ENCODE data around the gene AKAP8L. TPM values are rescaled to one million over a fixed set of nuclear protein-coding genes. Genes with fewer than 3 reads are reported as not detected.
"Not testable (repeated sequence)": the region's sequence is repeated elsewhere in the genome, so short reads cannot be mapped to it uniquely, and the experiment has no call there.

AKAP8L gene
- total and polyA plus RNA-seq, 2 of the 8 experiments (the other 6 are each of a cell fraction or from before 2014, with no cell fraction given): 75.1 to 138 TPM

DNA sequence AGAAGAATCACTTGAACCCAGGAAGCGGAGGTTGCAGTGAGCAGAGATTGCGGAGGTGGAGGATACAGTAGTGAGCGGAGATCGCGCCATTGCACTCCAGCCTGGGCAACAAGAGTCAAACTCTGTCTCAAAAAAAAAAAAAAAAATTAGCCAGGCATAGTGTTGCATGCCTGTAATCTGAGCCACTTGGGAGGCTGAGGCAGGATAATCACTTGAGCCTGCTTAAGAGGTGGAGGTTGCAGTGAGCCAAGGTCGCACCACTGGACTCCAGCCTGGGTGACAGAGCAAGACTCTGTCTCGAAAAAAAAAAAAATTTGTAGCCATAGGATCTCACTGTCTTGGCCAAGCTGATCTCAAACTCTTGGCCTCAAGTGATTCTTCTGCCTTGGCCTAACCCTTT lies 82.8 kb downstream of the AKAP8L start:
- not testable (repeated sequence) for H3K27ac ChIP-seq (ENCODE audit: low read depth, low read length); H3K18ac ChIP-seq (ENCODE audit: extremely low read depth, low read length); H4K91ac ChIP-seq (replicated peaks; ENCODE audit: insufficient read length, low read length); H2BK12ac ChIP-seq (ENCODE audit: low read depth, low read length); FAIRE-seq; H3K27me3 ChIP-seq (replicated peaks in 1 of 4; ENCODE audit: control insufficient read depth in 3 of 4, extremely low read depth in 1 of 4, insufficient read depth in 3 of 4, low read length in 3 of 4); H4K5ac ChIP-seq (ENCODE audit: insufficient read length, low read depth, low read length); H2BK20ac ChIP-seq (ENCODE audit: low read length); H3K23me2 ChIP-seq (ENCODE audit: low read depth, low read length); H4K8ac ChIP-seq (ENCODE audit: extremely low read depth, insufficient read depth, low read length); H2BK15ac ChIP-seq (ENCODE audit: low read length); H2AFZ ChIP-seq (ENCODE audit: low read length); H3K4me1 ChIP-seq (replicated peaks in 1 of 4; ENCODE audit: control insufficient read depth in 3 of 4, insufficient read depth in 4 of 4, low read length in 3 of 4); H2BK120ac ChIP-seq (replicated peaks; ENCODE audit: low read depth, low read length); H3K4ac ChIP-seq (replicated peaks; ENCODE audit: insufficient read length, low read depth, low read length); DNase-seq (ENCODE audit: low read depth in 1 of 2, low spot score in 2 of 2); H2AK5ac ChIP-seq (ENCODE audit: low read depth, low read length); H3K9ac ChIP-seq (replicated peaks in 1 of 4; ENCODE audit: extremely low read depth in 1 of 4, low read depth in 3 of 4, low read length in 3 of 4); H3K4me3 ChIP-seq (ENCODE audit: extremely low read depth in 1 of 4, insufficient read depth in 2 of 4, low read depth in 3 of 4, low read length in 4 of 4); H3K9me3 ChIP-seq (ENCODE audit: insufficient read depth in 2 of 2, low read depth in 1 of 2, low read length in 1 of 2); H3K14ac ChIP-seq (ENCODE audit: insufficient read length); H4K20me1 ChIP-seq (replicated peaks in 1 of 2; ENCODE audit: control insufficient read depth in 1 of 2, insufficient read depth in 2 of 2, low read length in 2 of 2); H3K56ac ChIP-seq (replicated peaks; ENCODE audit: insufficient read length, low read depth, low read length); H3K79me1 ChIP-seq (ENCODE audit: low read depth, low read length); H3K4me2 ChIP-seq (ENCODE audit: insufficient read depth in 1 of 2, low read depth in 2 of 2, low read length in 2 of 2); H2BK5ac ChIP-seq (ENCODE audit: low read depth, low read length); H3K23ac ChIP-seq (ENCODE audit: insufficient read length); H3K36me3 ChIP-seq (ENCODE audit: control insufficient read depth in 2 of 4, insufficient read depth in 4 of 4, low read length in 3 of 4)
- WGBS, 2 experiments (ENCODE audit: extremely low coverage in 1 of 2, insufficient coverage in 1 of 2, insufficient read length in 1 of 2, insufficient replicate concordance in 2 of 2, low coverage in 1 of 2, low lambda C conversion rate in 2 of 2, missing lambda C conversion rate in 1 of 2): 88% methylated on average over 4 of the region's 7 CpGs; no CpG with 5 or more reads in 1 of the 2 experiments
- POLR2A ChIA-PET (ENCODE audit: partially characterized antibody): interaction anchor here (1.4 kb wide), 1 partner anchor 43 kb away, joined by 4 read pairs; the partner anchor contains the start of gene AKAP8
- peaks cover 9 to 15% of the 10 kb centered on the region in 2 experiments for H3K79me2 ChIP-seq (ENCODE audit: control insufficient read depth in 1 of 2, insufficient read depth in 2 of 2, low read length in 2 of 2)
- CTCF ChIA-PET (ENCODE audit: partially characterized antibody): interaction anchor here (0.7 kb wide), 1 partner anchor 16 kb away, joined by 3 read pairs; no protein-coding TSS in a partner anchor

Data from H1 (cell line).